NCI-H128 (cell line): ENCODE data around the gene NFIC.
"Not testable (repeated sequence)": the region's sequence is repeated elsewhere in the genome, so short reads cannot be mapped to it uniquely, and the experiment has no call there.

ENCODE experiments used
- DNase-seq: peaks from one replicate; lab custom pipeline; 2025; ENCODE audit not compliant: unreplicated experiment; lab: John Stamatoyannopoulos, UW

Gene NFIC

DNA sequence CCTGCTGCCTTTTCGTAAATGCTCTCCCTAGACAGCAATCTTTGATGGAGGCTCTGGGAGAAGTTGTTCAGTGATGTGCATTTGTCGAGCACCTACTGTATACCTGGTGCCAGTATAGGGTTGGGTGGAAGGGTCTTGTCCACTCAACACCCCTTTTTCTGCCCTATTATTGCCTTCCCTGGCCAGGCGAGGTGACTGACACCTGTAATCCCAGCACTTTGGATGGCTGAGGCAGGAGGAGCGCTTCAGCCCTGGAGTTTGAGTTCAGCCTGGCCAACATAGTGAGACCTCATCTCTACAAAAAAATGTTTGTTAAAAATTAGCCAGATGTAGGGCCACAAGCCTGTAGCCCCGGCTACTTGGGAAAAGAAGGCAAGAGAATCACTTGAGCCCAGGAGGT lies 49.3 kb downstream of the NFIC start:
- no peak for DNase-seq

DNA sequence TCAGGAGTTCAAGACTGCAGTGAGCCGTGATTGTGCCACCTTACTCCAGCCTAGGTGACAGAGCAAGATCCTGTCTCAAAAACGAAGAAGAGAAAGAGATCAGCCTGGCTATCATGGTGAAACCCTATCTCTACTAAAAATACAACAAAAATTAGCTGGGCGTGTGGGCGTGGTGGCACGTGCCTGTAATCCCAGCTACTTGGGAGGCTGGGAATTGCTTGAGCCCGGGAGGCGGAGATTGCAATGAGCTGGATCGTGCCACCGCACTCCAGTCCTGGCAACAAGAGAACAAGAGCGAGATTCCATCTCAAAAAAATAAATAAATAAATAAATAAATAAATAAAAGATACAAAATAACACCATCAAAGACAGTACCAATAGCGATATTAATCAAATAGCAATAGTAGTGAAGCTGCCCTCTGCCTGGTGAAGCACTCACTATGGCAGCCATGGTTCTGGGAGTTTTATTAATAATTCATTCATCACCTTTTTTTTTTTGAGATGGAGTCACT lies 53.9 kb downstream of the NFIC start:
- no peak for DNase-seq

DNA sequence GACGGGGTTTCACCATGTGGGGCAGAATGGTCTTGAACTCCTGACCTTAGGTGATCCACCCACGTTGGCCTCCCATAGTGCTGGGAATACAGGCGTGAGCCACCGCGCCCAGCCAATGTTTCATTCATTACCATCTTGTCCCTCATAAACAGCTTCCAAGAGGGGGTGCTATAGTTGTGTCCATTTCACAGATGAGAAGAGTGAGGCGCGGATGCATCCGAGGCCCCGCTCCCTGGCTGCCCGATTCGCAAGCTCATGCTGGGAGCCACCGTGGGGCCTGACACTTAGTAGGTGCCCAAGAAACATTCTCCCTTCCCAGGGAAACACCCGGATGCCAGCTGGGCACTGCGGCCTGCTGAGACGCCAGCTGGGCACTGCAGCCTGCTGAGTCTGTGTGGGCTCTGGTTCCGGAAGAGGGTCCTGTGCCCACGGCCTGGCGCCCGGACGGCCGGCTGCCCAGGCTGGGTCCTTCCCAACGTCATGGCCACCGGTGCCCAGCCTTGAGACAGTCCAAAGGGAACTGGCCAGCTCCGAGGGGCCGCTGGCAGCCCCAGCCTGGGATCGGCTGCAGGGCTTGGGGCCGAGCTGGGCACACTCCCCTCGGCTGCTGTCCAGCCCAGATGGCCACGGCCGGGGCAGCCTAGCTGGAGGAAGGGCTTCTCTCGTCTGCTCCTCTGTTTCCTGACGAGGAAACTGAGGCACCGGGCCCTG lies 54.7 kb downstream of the NFIC start:
- DNase-seq, result no peak

DNA sequence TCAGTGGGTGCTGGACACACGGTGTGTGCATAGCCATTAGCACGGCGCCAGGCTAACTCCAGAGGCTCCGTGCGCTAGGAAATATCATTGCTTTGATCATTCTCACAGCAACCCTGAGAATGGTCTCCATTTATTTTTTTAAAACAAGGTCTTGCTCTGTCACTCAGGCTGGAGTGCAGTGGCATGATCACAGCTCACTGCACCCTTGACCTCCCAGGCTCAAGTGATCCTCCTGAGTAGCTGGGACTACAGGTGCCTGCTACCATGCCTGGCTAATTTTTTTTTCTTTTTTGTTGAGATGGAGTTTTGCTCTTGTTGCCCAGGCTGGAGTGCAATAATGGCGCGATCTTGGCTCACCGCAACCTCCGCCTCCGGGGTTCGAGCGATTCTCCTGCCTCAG lies 55.3 kb downstream of the NFIC start:
- not testable (repeated sequence) for DNase-seq

DNA sequence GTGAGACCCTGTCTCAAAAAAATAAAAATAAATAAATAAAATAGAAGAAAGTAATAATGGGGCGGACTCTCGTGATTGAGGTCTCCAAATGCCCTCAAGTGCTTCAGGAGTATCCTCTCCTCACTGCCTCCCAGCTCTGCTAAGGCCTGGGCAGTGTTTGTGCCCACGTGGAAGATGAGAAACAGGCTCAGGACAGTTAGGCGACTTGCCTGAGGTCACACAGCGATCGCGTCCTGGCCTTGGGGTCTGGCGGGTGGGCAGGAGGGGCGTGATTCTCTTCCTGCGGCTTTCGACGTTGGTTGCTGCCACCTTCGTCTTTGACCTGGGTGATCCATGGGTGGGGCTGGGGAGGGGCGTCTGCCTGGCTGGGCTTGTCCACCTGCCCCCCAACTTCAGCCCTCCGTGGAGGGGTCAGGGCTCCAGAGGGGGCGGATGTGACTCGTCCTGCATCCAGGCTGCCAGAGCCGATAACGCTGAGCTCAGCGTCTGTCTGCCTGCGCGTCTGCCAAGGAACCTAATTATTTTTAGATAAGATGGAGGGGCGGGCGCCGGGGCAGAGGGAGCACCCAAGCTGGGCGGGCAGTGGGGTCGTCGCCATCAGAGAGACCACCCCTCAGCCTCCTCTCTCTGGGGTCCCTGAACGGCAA lies 56.9 kb downstream of the NFIC start:
- DNase-seq, result no peak

DNA sequence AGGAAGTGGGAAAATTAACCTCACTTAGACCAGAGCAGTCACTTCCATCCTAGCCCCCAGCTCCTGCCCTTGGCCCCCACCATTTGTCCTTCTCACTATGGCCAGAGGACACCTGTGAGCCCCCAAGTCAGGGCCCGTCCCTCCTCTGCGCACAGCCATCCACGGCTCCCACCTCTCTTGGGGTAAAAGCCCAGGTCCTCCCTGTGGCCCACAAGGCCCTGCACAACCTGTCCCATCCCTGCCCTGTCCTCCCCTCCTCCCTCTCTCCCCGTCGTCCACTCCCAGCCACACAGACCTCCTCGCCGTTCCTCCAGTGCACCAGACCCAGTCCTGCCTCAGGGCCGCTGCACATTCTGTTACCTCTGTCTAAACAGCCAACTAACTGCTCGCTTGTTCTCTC lies 60.0 kb downstream of the NFIC start:
- DNase-seq, result no peak

DNA sequence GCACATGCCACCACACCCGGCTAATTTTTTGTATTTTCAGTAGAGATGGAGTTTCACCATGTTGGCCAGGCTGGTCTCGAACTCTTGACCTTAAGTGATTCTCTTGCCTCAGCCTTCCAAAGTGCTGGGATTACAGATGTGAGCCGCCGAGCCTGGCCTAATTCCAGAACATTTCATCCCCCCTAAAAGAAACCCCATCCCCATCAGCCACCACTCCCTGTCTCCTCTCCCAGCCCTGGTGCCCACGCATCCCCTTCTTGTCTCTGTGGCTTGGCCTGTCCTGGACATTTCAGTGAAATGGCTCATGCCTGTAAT lies 63.9 kb downstream of the NFIC start:
- not testable (repeated sequence) for DNase-seq

DNA sequence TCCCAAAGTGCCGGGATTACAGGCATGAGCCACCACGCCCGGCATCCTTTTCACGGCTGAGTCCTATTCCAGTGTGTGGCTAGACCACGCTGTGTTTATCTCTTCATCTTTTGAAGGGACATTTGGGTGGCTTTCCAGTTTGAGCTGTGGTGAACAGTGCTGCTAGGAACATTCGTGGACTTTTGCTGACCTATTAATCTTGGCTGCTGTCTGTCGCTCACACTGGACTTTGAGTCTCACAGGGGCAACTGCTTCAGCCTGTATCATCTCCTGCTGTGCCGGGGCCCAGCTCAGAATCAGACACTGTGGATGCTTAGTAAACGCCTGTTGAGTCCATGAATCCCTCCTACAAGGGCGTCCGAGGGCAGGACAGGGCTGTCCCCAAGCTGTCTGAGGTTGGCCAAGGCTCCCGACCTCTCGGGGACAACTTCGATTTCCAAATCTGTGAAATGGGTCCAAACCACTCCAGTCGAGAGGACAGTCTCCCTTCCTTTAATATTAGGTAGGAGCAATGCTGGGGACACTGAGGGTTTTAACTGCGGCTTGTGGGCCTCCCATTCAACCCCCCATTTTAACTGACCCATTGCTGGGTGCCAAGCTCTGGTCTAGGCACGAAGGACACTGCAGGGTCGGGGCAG lies 65.5 kb downstream of the NFIC start:
- no peak for DNase-seq

DNA sequence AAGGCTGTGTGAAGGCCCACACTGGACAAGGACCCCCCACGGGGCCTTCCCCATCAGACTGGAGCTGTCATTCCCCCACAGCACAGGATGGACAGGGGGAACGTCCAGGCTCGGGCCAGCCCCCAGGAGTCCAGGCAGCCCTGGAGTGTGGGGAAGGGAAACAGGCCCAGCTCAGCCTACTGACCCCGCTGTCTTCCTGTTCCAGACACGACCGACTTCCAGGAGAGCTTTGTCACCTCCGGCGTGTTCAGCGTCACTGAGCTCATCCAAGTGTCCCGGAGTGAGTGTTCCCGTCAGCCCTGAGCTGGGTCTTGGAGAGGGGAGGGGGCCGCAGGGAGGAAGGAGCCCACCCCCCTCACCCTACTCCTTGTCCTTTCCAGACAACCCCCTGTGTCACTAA lies 66.9 kb downstream of the NFIC start:
- no peak for DNase-seq

DNA sequence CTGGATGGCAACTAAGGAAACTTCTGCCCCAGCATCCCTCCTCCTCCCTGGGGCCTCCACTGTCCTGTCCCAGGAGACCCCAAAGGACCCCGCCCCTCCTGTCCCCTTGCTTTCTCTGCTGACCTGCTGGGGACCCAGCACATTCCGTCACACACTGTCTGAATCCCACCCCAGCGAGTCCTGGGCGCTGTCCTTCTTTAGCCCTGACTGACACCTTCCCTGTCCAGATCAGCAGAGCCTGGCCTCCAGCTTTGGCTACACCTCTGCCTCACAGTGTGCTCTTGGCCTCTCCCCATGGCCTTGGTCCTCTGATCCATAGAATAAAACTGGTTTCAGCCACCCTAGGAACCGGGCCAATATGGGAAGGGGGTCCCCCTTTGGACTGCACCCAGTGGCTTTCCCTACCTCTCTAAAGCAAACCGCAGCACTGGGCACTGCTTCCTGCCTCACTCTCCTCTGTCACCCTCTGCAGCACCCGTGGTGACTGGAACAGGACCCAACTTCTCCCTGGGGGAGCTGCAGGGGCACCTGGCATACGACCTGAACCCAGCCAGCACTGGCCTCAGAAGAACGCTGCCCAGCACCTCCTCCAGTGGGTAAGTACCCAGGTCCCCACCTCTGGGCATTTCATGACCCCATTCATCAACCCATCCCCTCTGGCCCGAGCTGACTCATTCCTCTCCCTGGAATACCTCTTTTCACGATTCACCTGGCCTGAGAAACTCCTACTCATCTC lies 67.6 kb downstream of the NFIC start:
- no peak for DNase-seq

DNA sequence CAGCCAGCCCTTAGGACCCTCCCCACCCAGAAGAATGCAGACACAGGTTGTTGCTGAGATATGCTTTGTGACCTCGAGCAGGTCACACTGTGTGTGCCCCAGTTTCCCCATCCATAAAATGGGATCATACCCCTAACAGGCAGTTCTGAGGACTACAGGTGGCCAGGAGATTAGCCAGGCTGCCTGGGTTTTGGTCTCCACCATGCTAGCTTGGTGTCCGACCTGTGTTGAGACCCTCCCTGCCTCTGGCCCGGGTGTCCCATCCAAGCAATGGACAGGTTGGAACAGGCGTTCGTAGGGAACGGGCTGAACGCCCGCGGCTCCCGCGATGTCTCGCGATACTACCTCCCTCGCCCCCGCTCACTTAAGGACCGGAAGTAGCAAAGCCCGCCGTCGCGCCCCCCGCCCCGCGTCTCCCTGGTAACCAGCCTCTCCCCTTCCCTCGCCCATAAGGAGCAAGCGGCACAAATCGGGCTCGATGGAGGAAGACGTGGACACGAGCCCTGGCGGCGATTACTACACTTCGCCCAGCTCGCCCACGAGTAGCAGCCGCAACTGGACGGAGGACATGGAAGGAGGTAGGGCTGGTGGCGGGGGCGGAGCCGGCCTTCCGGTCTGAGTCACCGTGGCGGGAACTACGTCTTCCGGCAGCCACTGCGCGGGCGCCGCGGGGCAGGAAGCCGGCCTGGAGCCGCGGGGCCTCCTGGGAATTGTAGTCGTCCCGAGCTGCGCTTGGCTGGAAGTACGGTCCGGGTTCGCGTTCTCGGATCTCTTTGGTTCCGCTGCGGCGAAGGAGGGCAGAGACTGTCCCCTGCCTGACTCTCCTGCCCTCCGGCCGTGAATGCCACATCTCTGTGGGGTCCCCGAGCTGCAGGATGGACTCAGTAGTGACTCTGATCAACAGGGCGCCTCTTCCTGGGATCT lies 68.5 kb downstream of the NFIC start:
- DNase-seq, result peak; percentile 89

DNA sequence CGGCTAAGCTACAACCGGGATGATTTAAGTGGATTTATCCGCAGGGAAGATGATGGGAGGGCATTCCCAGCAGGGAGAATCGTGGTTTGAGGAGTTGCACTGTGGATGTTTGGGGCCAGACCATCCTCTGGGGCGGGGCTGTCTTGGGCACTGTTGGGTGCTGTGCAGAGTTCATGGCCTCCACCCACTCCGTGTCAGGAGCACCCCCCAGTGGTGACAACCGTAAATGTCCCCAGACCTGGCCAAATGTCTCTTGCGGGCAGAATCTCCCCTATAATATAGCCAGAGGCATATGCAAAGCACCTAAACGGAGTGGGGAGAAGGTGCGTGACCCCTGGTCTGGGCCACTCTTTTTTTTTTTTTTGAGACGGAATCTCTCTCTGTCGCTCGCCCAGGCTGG lies 73.7 kb downstream of the NFIC start:
- DNase-seq, result no peak

DNA sequence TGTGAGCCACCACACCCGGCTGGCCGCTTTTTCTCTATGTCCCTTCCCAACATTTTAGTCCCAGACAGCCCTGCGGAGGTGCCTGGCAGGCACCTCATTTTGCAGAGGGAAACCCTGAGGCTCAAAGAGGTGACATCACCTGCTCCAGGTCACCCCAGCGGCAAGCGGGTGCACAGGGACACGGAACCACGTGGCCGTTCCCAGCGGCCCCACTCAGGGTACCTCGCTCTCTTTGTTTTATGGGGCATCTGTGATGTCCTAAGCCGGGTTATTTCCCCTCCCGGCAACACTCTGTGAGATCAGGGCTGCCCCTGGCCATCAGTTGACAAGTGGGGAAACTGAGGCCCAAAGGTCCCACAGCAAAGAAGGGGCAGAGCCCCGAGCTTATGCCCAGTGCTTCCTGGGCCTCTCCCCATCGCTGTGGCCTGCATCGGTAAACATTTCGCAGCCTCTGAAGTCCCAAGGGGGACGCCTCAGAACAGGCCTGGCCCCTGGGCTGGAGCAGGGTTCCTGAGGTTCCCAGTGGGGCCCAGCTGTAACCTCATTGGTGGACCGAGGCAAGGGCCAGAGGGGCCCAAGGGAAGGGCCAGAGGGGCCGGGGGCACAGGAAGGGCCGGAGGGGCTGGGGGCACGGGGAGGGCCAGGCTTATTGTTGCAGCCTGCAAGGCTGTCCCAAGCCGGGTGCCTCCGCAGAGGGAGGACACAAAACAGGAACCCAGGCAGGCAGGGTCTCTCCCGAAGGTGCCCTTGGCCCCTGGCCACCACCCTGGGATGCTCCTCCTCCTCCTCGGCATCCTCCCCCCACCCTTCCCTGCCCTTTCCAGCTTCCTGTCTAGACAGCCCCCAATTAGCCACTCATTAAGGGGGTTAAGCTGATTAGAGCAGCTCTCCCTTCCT lies 75.0 kb downstream of the NFIC start:
- DNase-seq, result no peak

DNA sequence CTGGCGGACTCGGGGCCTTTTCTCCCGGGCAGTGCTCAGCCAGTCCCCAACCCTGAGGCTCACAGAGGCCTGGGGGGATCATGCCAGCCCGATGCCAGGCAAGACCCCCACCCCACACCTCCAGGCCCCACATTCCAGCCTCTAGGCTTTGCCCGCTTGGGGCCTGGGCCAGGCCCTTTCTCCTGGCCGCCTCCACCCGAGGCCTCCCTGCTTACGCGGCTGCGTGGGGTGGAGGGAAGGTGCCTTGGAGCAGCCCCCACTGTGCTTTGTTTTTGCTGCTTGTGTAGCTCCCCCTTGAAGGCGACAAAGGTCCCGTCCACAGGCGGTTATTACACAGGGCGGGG lies 75.6 kb downstream of the NFIC start:
- DNase-seq, result no peak

DNA sequence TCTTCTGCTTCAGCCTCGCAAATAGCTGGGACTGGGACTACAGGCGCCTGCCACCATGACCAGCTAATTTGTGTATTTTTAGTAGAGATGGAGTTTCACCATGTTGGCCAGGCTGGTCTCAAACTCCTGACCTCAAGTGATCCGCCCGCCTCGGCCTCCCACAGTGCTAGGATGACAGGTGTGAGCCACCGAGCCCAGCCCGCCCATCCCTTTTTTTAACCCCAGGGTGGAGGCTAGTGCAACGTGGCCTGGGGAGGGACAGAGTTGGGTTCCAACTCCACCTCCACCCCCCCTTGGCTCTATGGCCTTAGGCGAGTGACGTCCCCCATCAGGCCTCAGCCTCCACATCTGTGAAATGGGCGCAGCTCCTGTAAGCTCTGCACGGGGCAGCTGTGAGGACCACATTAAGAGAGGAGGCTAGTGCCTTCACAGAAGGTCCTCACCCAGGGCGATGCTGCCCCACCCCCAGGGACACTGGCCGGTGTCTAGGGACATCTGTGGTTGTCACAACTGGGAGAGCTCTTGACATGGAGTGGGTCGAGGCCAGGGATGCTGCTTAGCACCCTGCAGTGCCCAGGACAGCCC lies 76.2 kb downstream of the NFIC start:
- no peak for DNase-seq

DNA sequence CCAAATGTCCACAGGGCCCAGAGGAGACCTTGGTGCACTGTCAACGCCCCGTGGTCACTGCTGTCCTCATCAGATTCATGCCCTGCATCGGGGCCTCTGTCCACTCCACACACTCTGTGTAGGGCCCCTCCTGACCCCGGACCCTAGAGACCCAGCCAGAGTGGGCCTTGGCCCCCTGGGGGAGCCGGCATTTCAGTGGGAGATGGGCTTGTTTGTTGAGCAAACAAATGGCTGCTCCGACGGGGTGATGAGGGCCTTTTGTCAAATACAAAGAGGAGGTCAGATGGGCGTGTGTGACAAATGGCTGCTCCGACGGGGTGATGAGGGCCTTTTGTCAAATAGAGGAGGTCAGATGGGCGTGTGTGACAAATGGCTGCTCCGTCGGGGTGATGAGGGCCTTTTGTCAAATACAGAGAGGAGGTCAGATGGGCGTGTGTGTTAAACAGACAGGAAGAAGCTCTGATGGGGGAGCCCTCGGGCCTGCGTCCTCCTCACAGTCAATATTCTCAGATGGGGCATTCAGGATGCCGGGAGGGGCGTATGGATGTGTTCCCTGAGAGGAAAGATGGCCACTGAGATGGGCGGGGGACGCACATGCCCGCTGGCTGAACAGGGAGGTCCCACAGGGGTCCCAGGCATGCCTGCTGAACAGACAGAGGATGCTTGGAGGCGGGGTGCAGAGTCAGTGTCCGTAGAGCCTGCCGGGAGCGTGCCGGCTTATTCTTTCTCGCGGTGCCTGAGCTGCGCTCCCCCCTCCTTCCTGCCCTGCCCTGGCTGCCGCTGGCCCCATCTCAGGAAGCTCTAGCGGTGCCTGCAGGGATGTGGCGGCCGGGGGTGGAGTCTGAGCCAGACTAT lies 77.7 kb downstream of the NFIC start:
- no peak for DNase-seq

DNA sequence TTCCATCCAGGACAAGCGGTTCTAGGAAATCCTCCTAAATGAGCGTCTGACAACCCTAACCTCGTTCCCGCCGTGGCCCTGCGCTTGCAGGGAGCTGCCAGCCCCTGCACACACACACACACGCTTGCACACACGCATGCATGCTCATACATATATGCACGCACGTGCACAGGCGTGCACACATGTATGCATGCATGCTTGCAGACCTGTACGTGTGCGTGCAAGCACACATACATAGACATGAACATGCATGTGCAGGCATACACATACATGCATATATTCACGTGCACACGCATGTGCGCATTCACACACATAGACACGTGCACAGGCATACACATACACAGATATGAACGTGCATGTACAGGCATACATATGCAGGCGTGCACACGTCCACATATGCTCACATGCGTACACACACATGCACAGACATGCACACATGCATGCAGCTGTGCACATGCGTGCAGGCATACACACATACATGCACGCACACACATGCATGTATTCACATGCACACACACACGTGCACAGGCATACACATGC lies 78.4 kb downstream of the NFIC start:
- no peak for DNase-seq

DNA sequence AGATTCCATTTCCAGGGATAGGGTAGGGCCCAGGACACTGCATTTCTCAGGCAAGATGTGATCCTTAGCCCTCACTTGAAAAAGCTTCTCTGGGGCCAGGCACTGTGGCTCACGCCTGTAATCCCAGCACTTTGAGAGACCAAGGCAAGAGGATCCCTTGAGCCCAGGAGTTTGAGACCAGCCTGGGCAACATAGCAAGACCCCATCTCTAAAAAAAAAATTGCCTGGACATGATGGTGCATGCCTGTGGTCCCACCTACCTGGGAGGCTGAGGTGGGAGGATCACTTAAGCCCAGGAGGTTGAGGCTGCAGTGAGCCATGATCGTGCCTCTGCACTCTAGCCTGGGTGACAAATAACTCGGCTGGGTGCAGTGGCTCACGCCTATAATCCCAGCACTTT lies 80.3 kb downstream of the NFIC start:
- DNase-seq, result not testable (repeated sequence)
